ENCODE measurements around the gene PPM1F. TPM values are rescaled to one million over a fixed set of nuclear protein-coding genes. Genes with fewer than 3 reads are reported as not detected.

Gene PPM1F
- total RNA-seq, 1 experiment from 2014 or later: 28.6 TPM

DNA sequence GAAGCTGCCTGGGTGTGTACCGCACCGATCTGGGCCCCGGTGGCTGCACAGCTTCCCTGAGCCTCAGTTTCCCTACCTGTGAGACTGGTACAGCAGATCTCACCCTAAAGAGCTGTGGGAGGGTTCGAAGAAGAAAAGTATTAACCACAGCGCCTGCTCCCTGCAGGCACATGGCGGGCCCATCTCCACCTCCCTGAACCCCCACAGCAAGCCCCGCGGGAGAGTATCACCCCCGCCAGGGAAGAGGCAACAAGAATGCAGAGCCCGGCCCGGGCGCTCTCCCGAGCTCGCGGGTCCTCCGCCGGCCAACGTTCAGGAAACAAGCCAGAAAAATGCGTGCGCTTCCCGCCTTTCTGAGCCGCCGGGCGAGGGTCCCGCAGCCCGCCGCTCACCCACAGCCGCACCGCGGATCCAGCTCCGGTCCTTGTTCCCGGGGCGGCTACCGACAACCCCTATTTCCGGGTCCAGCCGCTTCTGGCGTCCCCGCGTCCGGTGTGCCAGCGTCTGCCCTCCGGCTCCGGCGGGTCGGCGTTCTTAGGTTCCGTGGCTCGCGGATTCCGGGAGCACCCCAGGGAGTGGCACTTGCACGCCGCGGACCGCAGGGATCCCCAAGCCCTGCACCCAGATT, 29.8 kb upstream of the PPM1F start, which contains the start of gene TOP3B (continued):
- TF ChIP-seq, protein P1, sequence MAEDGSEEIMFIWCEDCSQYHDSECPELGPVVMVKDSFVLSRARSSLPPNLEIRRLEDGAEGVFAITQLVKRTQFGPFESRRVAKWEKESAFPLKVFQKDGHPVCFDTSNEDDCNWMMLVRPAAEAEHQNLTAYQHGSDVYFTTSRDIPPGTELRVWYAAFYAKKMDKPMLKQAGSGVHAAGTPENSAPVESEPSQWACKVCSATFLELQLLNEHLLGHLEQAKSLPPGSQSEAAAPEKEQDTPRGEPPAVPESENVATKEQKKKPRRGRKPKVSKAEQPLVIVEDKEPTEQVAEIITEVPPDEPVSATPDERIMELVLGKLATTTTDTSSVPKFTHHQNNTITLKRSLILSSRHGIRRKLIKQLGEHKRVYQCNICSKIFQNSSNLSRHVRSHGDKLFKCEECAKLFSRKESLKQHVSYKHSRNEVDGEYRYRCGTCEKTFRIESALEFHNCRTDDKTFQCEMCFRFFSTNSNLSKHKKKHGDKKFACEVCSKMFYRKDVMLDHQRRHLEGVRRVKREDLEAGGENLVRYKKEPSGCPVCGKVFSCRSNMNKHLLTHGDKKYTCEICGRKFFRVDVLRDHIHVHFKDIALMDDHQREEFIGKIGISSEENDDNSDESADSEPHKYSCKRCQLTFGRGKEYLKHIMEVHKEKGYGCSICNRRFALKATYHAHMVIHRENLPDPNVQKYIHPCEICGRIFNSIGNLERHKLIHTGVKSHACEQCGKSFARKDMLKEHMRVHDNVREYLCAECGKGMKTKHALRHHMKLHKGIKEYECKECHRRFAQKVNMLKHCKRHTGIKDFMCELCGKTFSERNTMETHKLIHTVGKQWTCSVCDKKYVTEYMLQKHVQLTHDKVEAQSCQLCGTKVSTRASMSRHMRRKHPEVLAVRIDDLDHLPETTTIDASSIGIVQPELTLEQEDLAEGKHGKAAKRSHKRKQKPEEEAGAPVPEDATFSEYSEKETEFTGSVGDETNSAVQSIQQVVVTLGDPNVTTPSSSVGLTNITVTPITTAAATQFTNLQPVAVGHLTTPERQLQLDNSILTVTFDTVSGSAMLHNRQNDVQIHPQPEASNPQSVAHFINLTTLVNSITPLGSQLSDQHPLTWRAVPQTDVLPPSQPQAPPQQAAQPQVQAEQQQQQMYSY (CRISPR knock-in tag; IDR thresholded peaks at IDR 0.05): peak; percentile 76
- TF ChIP-seq MYBL2 (CRISPR knock-in tag; IDR thresholded peaks at IDR 0.05) (0 out of 2 replicates have a peak, but pooled peaks have one; percentile 60), SMAD3 (CRISPR knock-in tag; IDR thresholded peaks at IDR 0.05; ENCODE audit: borderline replicate concordance) (peak; percentile 60; the same call in 1 of the 2 replicates), ZNF121 (CRISPR knock-in tag; IDR thresholded peaks at IDR 0.05) (0 out of 2 replicates have a peak, but pooled peaks have one; percentile 10), FOXP1 (CRISPR knock-in tag; IDR thresholded peaks at IDR 0.05; ENCODE audit: borderline replicate concordance) (peak; percentile 76; the same call in 1 of the 2 replicates), ZNF671 (CRISPR knock-in tag; IDR thresholded peaks at IDR 0.05) (no peak), CREM (CRISPR knock-in tag; IDR thresholded peaks at IDR 0.05) (peak; percentile 55; the same call in 1 of the 2 replicates), ZNF263 (CRISPR knock-in tag; IDR thresholded peaks at IDR 0.05; ENCODE audit: low read depth) (no peak)
- TF ChIP-seq, protein P2, sequence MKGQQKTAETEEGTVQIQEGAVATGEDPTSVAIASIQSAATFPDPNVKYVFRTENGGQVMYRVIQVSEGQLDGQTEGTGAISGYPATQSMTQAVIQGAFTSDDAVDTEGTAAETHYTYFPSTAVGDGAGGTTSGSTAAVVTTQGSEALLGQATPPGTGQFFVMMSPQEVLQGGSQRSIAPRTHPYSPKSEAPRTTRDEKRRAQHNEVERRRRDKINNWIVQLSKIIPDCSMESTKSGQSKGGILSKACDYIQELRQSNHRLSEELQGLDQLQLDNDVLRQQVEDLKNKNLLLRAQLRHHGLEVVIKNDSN (CRISPR knock-in tag; IDR thresholded peaks at IDR 0.05): no peak
- TF ChIP-seq, protein P3, sequence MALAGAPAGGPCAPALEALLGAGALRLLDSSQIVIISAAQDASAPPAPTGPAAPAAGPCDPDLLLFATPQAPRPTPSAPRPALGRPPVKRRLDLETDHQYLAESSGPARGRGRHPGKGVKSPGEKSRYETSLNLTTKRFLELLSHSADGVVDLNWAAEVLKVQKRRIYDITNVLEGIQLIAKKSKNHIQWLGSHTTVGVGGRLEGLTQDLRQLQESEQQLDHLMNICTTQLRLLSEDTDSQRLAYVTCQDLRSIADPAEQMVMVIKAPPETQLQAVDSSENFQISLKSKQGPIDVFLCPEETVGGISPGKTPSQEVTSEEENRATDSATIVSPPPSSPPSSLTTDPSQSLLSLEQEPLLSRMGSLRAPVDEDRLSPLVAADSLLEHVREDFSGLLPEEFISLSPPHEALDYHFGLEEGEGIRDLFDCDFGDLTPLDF (CRISPR knock-in tag; IDR thresholded peaks at IDR 0.05): 0 out of 2 replicates have a peak, but pooled peaks have one; percentile 21
- TF ChIP-seq, protein P4, sequence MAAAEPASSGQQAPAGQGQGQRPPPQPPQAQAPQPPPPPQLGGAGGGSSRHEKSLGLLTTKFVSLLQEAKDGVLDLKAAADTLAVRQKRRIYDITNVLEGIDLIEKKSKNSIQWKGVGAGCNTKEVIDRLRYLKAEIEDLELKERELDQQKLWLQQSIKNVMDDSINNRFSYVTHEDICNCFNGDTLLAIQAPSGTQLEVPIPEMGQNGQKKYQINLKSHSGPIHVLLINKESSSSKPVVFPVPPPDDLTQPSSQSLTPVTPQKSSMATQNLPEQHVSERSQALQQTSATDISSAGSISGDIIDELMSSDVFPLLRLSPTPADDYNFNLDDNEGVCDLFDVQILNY (CRISPR knock-in tag; IDR thresholded peaks at IDR 0.05): peak; percentile 41; the same call in 1 of the 2 replicates

GRCh38 chr22:21981874-21982273, 29.2 kb upstream of the PPM1F start:
- Mint-ChIP-seq H3K36me3 (no peaks in the 10 kb centered on the region), H3K27me3 (ENCODE audit: low read depth) (peaks cover 25% of the 10 kb centered on the region), H3K4me3 (peak overlapping the region; percentile 87), H3K4me1 (peaks cover 8% of the 10 kb centered on the region), H3K27ac (peak overlapping the region; percentile 76), H3K9me3 (no peaks in the 10 kb centered on the region)
- TF ChIP-seq FOXK1 (CRISPR knock-in tag; IDR thresholded peaks at IDR 0.05): no peak
- 0 out of 2 replicates have a peak, but pooled peaks have one; percentile 36 for TF ChIP-seq JAZF1 (CRISPR knock-in tag; IDR thresholded peaks at IDR 0.05)
- no peak for DNase-seq (ENCODE audit: low spot score)
- ChIA-PET CTCF (interaction anchor here (0.6 to 3.1 kb wide), 9 partner anchors 10 to 338 kb away, joined by 3 to 29 read pairs (median 4); partner anchors contain the start of gene PPM1F), POLR2A (no interaction called here)
- ATAC-seq: no peak

DNA sequence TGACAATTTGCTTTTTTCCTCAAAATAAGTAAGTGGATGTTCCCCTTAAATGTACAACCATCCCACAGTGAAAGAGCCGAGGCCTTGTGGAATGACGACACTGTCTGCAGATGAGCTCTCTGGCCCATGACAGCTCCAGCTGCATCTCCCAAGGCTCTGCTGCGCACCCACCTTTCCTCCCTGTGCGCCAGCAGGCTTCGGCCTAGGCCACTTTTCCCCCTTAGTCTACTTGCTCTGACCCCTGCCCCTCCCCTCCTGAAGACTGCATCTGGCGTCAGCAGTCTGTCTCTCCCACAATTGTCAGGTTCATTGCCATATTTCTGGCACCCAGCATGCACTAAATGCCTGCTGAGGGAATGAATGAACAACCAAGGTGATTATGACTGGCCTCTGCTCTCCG, 27.9 kb upstream of the PPM1F start:
- POLR2A ChIA-PET: no interaction called here
- peaks cover 19% of the 10 kb centered on the region for H3K27me3 Mint-ChIP-seq (ENCODE audit: low read depth)

More for the DNA sequence above, 27.9 kb upstream of the PPM1F start:
- no peak for ATAC-seq
- CTCF ChIA-PET: interaction anchor here (3.1 kb wide), 1 partner anchor 8 kb away, joined by 29 read pairs; no protein-coding TSS in a partner anchor
- Mint-ChIP-seq H3K36me3 (peaks cover under 1% of the 10 kb centered on the region; the same call in 1 of the 2 replicates), H3K4me1 (peaks cover 8% of the 10 kb centered on the region), H3K9me3 (no peaks in the 10 kb centered on the region), H3K27ac (no peak overlapping the region), H3K4me3 (no peak overlapping the region)
- DNase-seq (ENCODE audit: low spot score): no peak
- TF ChIP-seq FOXK1 (CRISPR knock-in tag; IDR thresholded peaks at IDR 0.05): no peak
- no peak for TF ChIP-seq KAT7 (CRISPR knock-in tag; IDR thresholded peaks at IDR 0.05; ENCODE audit: borderline replicate concordance)
- TF ChIP-seq, protein P5, sequence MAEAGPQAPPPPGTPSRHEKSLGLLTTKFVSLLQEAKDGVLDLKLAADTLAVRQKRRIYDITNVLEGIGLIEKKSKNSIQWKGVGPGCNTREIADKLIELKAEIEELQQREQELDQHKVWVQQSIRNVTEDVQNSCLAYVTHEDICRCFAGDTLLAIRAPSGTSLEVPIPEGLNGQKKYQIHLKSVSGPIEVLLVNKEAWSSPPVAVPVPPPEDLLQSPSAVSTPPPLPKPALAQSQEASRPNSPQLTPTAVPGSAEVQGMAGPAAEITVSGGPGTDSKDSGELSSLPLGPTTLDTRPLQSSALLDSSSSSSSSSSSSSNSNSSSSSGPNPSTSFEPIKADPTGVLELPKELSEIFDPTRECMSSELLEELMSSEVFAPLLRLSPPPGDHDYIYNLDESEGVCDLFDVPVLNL (CRISPR knock-in tag; IDR thresholded peaks at IDR 0.05; ENCODE audit: borderline replicate concordance, low read depth): no peak
- TF ChIP-seq JAZF1 (CRISPR knock-in tag; IDR thresholded peaks at IDR 0.05): no peak
- no peak for TF ChIP-seq ZNF423 (CRISPR knock-in tag; IDR thresholded peaks at IDR 0.05)
- TF ChIP-seq ZNF425 (CRISPR knock-in tag; conservative IDR thresholded peaks at IDR 0.05): no peak
- no peak for TF ChIP-seq ZNF138 (CRISPR knock-in tag; conservative IDR thresholded peaks at IDR 0.05)
